Measurements from ENCODE around the gene KCNJ11. TPM values are rescaled to one million over a fixed set of nuclear protein-coding genes. Genes with fewer than 3 reads are reported as not detected.

Gene KCNJ11
- total RNA-seq, 1 experiment from 2014 or later, result 7.5 TPM

DNA sequence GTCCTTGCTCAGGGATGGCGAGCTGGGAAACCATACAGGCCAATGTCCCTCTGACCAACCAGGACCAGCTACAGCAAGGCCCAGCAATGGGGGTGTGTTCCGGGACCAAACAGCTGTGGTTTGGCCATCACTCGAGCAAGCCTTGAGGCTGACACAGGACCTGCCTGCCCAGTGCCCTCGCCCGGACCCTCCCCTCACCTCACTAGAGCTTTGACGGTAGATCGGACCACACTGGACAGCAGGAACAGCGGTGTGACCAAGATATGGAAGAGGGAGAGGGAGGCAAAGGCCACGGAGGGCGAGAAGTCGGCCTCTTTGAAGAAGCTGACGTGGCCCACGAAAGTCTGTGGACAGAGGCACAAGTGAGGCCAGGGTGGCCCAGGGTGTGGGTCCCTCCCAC, 42.2 kb upstream of the KCNJ11 start:
- ATAC-seq (no peak), DNase-seq (ENCODE audit: low read depth, low spot score) (no peak)
- ChIA-PET POLR2A (no interaction called here), CTCF (no interaction called here), RAD21 (ENCODE audit: low non-redundant PET in 1 of 2, low total read pairs in 2 of 2, uncharacterized antibody in 2 of 2, unreplicated experiment in 2 of 2) (no interaction called here)
- TF ChIP-seq CBX3 (IDR thresholded peaks at IDR 0.05; ENCODE audit: low read depth), result no peak
- TF ChIP-seq SRF (IDR thresholded peaks at IDR 0.05; ENCODE audit: low read depth), result no peak
- no peak for TF ChIP-seq POLR2A (IDR thresholded peaks at IDR 0.05; ENCODE audit: borderline replicate concordance, extremely low read depth, insufficient read depth, insufficient read length)
- Histone ChIP-seq H3K9ac (ENCODE audit: low read length) (no peak overlapping the region), H2AFZ (ENCODE audit: low read depth, low read length, poor library complexity, severe bottlenecking) (no peak overlapping the region), H3K27me3 (ENCODE audit: insufficient read depth, low read length) (no peaks in the 10 kb centered on the region), H3K79me2 (ENCODE audit: insufficient read depth, low read length) (no peaks in the 10 kb centered on the region), H3K4me1 (ENCODE audit: control insufficient read depth in 1 of 2, insufficient read depth in 2 of 2, low read length in 2 of 2) (no peaks in the 10 kb centered on the region), H3K4me3 (replicated peaks in 1 of 2; ENCODE audit: low read depth in 1 of 2, low read length in 2 of 2) (no peak overlapping the region), H4K20me1 (ENCODE audit: insufficient read depth) (no peaks in the 10 kb centered on the region), H3K36me3 (ENCODE audit: control insufficient read depth in 1 of 2, insufficient read depth in 2 of 2, low read length in 2 of 2) (no peaks in the 10 kb centered on the region), H3K9me2 (ENCODE audit: insufficient read depth) (no peaks in the 10 kb centered on the region), H3K4me2 (ENCODE audit: low read length) (no peak overlapping the region), H3K27ac (ENCODE audit: low read depth, low read length) (no peak overlapping the region), H3K9me3 (ENCODE audit: control insufficient read depth in 1 of 2, insufficient read depth in 1 of 2, low read depth in 1 of 2, low read length in 2 of 2) (no peaks in the 10 kb centered on the region)
- BruUV-seq (replicated peaks), result no TSS peak
- intact Hi-C loops (cut with micrococcal nuclease), result no loop called here

DNA sequence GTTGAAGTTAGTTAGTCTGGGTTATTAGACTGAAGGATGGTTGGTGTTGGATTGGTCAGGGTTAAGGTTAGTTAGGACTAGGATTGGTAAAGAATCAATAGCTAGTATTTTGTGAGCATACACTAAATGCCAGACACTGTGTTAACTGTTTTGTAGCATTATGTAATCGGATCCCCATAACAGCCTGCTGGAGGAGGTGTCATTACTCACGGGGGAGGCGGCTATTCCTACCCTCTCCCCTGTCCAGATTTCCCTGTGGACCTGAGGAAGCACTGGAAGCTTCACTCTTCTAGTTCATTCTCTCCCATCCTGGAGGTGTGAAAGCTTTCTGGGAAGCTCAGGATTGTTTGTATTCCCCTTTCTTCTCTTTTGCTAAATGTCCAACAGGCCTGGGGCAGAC, 40.5 kb upstream of the KCNJ11 start:
- ChIA-PET CTCF (no interaction called here), RAD21 (ENCODE audit: low non-redundant PET in 1 of 2, low total read pairs in 2 of 2, uncharacterized antibody in 2 of 2, unreplicated experiment in 2 of 2) (no interaction called here), POLR2A (no interaction called here)
- H3K9ac ChIP-seq (ENCODE audit: low read length), result no peak overlapping the region
- no peaks in the 10 kb centered on the region for H3K27me3 ChIP-seq (ENCODE audit: insufficient read depth, low read length)
- no peaks in the 10 kb centered on the region for H3K9me3 ChIP-seq (ENCODE audit: control insufficient read depth in 1 of 2, insufficient read depth in 1 of 2, low read depth in 1 of 2, low read length in 2 of 2)
- ATAC-seq, result no peak
- H2AFZ ChIP-seq (ENCODE audit: low read depth, low read length, poor library complexity, severe bottlenecking), result no peak overlapping the region
- no peaks in the 10 kb centered on the region for H4K20me1 ChIP-seq (ENCODE audit: insufficient read depth)
- intact Hi-C loops (cut with micrococcal nuclease), result no loop called here
- H3K4me1 ChIP-seq (ENCODE audit: control insufficient read depth in 1 of 2, insufficient read depth in 2 of 2, low read length in 2 of 2), result peaks cover 0 to under 1% of the 10 kb centered on the region in 2 experiments; a peak in 1 of 4 replicates
- no TSS peak for BruUV-seq (replicated peaks)
- H3K36me3 ChIP-seq (ENCODE audit: control insufficient read depth in 1 of 2, insufficient read depth in 2 of 2, low read length in 2 of 2), result no peaks in the 10 kb centered on the region
- H3K4me3 ChIP-seq (replicated peaks in 1 of 2; ENCODE audit: low read depth in 1 of 2, low read length in 2 of 2), result no peak overlapping the region
- DNase-seq (ENCODE audit: low read depth, low spot score), result no peak
- no peak overlapping the region for H3K27ac ChIP-seq (ENCODE audit: low read depth, low read length)
- H3K79me2 ChIP-seq (ENCODE audit: insufficient read depth, low read length), result no peaks in the 10 kb centered on the region
- no peak overlapping the region for H3K4me2 ChIP-seq (ENCODE audit: low read length)
- no peaks in the 10 kb centered on the region for H3K9me2 ChIP-seq (ENCODE audit: insufficient read depth)
- TF ChIP-seq, protein P1, sequence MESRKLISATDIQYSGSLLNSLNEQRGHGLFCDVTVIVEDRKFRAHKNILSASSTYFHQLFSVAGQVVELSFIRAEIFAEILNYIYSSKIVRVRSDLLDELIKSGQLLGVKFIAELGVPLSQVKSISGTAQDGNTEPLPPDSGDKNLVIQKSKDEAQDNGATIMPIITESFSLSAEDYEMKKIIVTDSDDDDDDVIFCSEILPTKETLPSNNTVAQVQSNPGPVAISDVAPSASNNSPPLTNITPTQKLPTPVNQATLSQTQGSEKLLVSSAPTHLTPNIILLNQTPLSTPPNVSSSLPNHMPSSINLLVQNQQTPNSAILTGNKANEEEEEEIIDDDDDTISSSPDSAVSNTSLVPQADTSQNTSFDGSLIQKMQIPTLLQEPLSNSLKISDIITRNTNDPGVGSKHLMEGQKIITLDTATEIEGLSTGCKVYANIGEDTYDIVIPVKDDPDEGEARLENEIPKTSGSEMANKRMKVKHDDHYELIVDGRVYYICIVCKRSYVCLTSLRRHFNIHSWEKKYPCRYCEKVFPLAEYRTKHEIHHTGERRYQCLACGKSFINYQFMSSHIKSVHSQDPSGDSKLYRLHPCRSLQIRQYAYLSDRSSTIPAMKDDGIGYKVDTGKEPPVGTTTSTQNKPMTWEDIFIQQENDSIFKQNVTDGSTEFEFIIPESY (IDR thresholded peaks at IDR 0.05; ENCODE audit: extremely low read depth, insufficient replicate concordance, low read length), result no peak
- TF ChIP-seq ZNF274 (IDR thresholded peaks at IDR 0.05; ENCODE audit: low read depth, low read length), result no peak
- TF ChIP-seq TCF7L2 (IDR thresholded peaks at IDR 0.05; ENCODE audit: borderline replicate concordance, extremely low read depth, insufficient read depth, insufficient read length), result no peak
- TF ChIP-seq, protein P2, sequence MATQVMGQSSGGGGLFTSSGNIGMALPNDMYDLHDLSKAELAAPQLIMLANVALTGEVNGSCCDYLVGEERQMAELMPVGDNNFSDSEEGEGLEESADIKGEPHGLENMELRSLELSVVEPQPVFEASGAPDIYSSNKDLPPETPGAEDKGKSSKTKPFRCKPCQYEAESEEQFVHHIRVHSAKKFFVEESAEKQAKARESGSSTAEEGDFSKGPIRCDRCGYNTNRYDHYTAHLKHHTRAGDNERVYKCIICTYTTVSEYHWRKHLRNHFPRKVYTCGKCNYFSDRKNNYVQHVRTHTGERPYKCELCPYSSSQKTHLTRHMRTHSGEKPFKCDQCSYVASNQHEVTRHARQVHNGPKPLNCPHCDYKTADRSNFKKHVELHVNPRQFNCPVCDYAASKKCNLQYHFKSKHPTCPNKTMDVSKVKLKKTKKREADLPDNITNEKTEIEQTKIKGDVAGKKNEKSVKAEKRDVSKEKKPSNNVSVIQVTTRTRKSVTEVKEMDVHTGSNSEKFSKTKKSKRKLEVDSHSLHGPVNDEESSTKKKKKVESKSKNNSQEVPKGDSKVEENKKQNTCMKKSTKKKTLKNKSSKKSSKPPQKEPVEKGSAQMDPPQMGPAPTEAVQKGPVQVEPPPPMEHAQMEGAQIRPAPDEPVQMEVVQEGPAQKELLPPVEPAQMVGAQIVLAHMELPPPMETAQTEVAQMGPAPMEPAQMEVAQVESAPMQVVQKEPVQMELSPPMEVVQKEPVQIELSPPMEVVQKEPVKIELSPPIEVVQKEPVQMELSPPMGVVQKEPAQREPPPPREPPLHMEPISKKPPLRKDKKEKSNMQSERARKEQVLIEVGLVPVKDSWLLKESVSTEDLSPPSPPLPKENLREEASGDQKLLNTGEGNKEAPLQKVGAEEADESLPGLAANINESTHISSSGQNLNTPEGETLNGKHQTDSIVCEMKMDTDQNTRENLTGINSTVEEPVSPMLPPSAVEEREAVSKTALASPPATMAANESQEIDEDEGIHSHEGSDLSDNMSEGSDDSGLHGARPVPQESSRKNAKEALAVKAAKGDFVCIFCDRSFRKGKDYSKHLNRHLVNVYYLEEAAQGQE (IDR thresholded peaks at IDR 0.05; ENCODE audit: low read depth), result no peak
- TF ChIP-seq EZH2phosphoT487 (IDR thresholded peaks at IDR 0.05; ENCODE audit: borderline replicate concordance), result no peak
- TF ChIP-seq SP1 (IDR thresholded peaks at IDR 0.05; ENCODE audit: low read depth), result no peak
- no peak for TF ChIP-seq ELF1 (IDR thresholded peaks at IDR 0.05; ENCODE audit: borderline replicate concordance, low read depth)
- no peak for TF ChIP-seq EZH2 (IDR thresholded peaks at IDR 0.05)
- TF ChIP-seq, protein P3, sequence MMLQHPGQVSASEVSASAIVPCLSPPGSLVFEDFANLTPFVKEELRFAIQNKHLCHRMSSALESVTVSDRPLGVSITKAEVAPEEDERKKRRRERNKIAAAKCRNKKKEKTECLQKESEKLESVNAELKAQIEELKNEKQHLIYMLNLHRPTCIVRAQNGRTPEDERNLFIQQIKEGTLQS (IDR thresholded peaks at IDR 0.05), result no peak
- TF ChIP-seq JUND (IDR thresholded peaks at IDR 0.05), result no peak
- no peak for TF ChIP-seq ZFX (IDR thresholded peaks at IDR 0.05)
- TF ChIP-seq SIN3A (IDR thresholded peaks at IDR 0.05; ENCODE audit: low read depth), result no peak
- no peak for TF ChIP-seq YY1 (IDR thresholded peaks at IDR 0.05; ENCODE audit: extremely low read depth, insufficient replicate concordance, low read depth, low read length)
- no peak for TF ChIP-seq FOSL1 (IDR thresholded peaks at IDR 0.05; ENCODE audit: low read depth)
- TF ChIP-seq CEBPB (IDR thresholded peaks at IDR 0.05; ENCODE audit: low read depth), result no peak

Data from HCT116 (cell line).